Left ventricle myocardium superior (tissue), 1 donor: ENCODE measurements around the gene TMEM164. TPM values are rescaled to one million over a fixed set of nuclear protein-coding genes. Genes with fewer than 3 reads are reported as not detected.

Experiments used
- ATAC-seq: fragments of 200-7000 bp; cut with Tn5 transposase; one replicate; pipeline ENCODE4 v1.9.1; 2020; ENCODE audit warnings: mild to moderate bottlenecking, moderate library complexity
- DNase-seq: peaks from one replicate; pipeline ENCODE4 v3.0.0-alpha.2; 2020
- intact Hi-C: fragments of 100-400 bp; cut with micrococcal nuclease; formaldehyde crosslinking; loops from one replicate; pipeline ENCODE4 v1.11.0; 2022
- total RNA-seq: library from RNA; stranded (reverse); fragmentation: NEBNext Ultra II Directional; extraction: Animal tissue kit (Norgen Biotek cat#: 25700); gene quantifications from one replicate; pipeline ENCODE4 v1.2.1, GENCODE V29; 2021
- donor health status: DM: no; HTN: yes; CAD: no; lungs with severe emphysema.

Gene TMEM164
- total RNA-seq, 1 donor from 2014 or later: 60.4 TPM

GRCh38 chrX:110180176-110180927 lies 177.4 kb downstream of the TMEM164 start:
- DNase-seq (peak; percentile 38), ATAC-seq (peak; percentile 90)
- intact Hi-C loops: no loop called here

- ATAC-seq: no peak
- intact Hi-C loops: no loop called here
Observed at GRCh38 chrX:110180928-110181310, 178.0 kb downstream of the TMEM164 start.

DNA sequence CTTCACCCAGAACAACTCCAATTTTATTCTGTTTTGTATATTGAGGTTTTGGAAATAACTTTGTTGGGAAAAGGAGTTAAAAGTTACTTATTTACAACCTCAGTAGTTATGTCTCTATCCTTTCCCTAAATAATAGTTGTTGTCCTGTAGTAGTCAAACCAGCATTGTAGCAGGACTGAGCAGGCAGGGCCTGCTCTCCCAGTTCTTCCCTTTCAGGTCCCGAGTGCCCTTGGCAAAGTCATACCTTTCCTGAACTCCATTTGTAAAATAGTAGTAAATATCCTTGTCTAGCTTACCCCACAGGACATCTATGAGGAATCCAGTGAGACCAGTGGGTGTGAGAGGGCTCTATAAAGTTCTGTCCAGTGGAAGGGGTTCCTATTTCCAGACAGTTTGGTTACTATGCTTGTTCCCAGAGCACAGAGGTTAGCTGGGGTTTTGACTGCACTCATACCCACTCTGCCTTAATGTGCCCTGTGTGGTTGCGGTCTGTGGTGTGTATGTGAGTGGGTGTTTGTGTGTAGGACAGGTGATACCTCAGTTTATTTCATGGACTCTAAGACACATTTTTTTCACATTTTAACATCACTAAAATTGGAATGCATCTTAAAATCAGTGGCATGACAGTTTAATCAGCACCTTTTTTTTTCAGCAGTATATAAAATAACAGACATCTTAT lies 178.7 kb downstream of the TMEM164 start:
- no peak for DNase-seq
- no peak for ATAC-seq
- intact Hi-C loops: no loop called here

More at GRCh38 chrX:110180928-110181310, 178.0 kb downstream of the TMEM164 start:
- no peak for DNase-seq

DNA sequence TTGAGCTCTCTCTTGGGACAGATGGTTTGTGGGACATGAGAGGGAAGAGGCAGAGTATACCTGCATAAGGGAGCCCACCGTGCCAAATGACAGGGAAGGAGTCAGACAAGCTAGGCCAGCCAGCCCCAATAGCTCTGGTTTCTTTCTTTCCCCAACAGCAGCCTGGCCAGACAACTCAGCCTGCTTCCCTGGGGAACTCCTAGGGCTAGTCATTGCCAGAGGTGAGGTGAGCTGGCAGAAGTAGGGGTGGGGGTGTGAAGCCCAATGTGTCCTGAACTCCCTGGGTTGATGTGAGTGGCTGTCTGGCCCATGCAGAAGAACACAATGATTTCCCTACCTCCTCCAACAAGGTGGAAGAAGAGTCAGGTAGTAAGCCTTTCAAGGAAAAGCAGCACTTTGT lies 179.4 kb downstream of the TMEM164 start:
- DNase-seq: no peak
- intact Hi-C loops: no loop called here
- ATAC-seq: no peak

- no peak for ATAC-seq
Observed at GRCh38 chrX:110182865-110183264, 180.0 kb downstream of the TMEM164 start.

DNA sequence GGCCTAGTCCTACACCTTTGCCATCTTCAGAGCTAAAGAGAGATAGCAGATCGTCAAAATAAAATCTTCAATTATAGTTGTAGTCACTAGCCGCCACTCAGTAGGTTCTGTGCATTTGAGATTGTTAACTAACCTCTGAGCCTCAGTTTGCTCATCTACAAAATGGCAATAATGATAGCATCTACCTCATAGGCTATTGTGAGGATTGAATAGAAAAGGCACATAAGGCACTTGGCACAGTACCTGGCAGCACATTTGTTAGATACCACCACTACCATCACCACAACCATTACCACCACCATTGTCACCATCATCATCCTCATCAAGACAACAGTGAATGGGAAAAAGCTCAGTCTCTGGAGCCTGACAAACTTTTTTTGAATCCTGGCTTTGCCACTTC lies 180.4 kb downstream of the TMEM164 start:
- no peak for ATAC-seq
- intact Hi-C loops: no loop called here

More at GRCh38 chrX:110182865-110183264, 180.0 kb downstream of the TMEM164 start:
- intact Hi-C loops: no loop called here
- no peak for DNase-seq

DNA sequence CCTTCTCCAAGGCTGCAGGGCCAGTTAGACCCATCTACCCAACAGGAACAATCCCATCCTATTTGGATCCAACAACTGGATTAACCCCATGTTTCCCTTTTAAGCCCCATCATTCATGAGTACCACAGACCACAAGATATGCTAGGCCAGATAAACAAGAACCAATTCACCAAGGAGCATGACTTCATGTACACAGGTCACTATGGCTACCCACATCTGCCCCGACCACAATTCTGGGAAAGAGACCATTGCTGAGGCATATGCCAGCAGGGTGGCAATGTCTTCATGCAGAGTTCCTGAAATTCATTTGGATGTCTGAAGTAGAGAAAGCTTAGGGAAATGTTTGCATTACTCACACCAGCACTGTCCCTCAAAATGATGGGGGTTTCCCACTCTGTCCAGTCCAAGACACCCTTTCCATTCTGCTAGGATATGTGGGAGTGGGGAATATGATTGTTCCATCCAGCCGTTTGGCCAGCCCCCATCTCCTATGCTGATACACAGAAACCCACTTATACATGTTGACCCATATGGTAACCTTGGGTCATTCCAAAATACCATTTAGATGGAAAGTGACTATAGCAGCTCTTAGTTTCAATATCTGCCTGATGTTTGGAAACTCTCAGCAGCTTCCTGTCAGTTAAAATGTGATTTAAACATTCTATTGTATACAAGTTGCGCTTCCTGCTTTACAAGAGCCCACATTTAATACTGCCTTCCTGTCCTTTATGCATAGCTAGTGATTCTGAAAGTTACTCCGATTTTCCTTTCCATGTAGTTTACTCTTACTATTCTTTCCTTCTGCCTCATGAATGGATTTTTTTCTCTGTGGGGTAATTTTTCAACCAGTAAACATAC lies 186.0 kb downstream of the TMEM164 start:
- no peak for DNase-seq
- intact Hi-C loops: no loop called here
- no peak for ATAC-seq

More for the DNA sequence above, 180.4 kb downstream of the TMEM164 start:
- no peak for DNase-seq

- DNase-seq: no peak
- intact Hi-C loops: no loop called here
- ATAC-seq: no peak
Observed at GRCh38 chrX:110192516-110192915, 189.6 kb downstream of the TMEM164 start.

- DNase-seq: no peak
- no peak for ATAC-seq
- intact Hi-C loops: no loop called here
Observed at GRCh38 chrX:110194977-110195376, 192.1 kb downstream of the TMEM164 start.

DNA sequence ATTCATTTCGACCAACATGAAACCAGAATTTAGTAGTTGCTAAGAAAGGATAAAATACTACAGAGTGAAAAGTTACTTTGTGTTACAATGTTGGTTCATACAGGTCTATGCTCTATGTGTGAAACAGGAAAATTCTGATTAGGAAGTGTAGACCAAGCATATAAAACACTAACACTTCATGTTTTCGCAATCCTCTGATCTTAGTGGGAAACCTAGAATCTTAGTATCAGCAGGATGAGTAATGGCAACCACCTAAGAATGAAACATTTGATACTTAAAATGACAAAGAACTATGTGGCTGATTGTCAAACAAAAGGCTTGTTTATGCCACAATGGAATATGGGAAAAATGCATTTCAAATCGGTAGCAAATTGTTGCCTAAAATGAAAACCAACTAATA lies 198.9 kb downstream of the TMEM164 start:
- intact Hi-C loops: no loop called here

DNA sequence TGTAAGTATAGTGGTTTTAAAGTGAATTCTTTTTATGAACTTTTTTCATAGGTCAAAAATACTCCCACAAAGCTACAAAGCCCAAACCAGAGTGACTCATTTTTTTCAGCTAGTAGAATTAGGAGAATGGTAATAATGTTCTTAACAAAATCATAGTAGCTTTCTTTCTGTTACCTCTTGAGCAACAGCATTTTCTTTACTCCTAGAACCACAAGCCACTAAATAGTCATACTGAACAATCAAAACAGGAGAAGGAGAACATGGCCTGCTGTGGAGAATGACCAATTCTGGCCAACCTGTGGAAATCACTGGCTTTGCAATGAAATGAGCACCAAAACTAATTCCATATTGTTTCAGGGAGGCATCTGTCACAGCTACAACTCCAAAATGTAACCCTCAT lies 202.1 kb downstream of the TMEM164 start:
- intact Hi-C loops: no loop called here
- no peak for ATAC-seq

More for the DNA sequence above, 198.9 kb downstream of the TMEM164 start:
- ATAC-seq: no peak
- no peak for DNase-seq

DNA sequence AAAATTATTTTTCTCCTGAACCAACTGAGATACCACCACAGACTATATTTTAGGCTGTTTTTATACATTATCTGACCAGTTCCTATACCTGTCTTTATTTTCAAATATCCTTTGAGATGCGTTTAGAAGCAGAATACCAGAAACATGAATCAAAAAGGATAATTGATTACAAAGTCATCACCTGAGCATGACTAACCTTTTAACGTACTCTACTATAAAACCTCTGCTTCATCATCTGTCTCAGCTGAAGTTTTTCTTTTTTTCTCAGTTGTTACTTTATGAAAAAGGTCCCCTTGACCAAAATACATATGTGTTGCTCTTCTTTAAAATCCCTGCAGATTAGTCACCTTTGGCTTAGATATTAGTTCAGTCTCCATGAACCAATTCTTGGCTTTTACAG lies 205.2 kb downstream of the TMEM164 start:
- intact Hi-C loops: no loop called here
- DNase-seq (no peak), ATAC-seq (no peak)

More for the DNA sequence above, 202.1 kb downstream of the TMEM164 start:
- DNase-seq: no peak

- DNase-seq (no peak), ATAC-seq (no peak)
- intact Hi-C loops: no loop called here
Observed at GRCh38 chrX:110210417-110211139, 207.7 kb downstream of the TMEM164 start.

- DNase-seq (no peak), ATAC-seq (no peak)
- intact Hi-C loops: no loop called here
Observed at GRCh38 chrX:110211340-110211739, 208.4 kb downstream of the TMEM164 start.

GRCh38 chrX:110212299-110212698 lies 209.4 kb downstream of the TMEM164 start:
- DNase-seq (no peak), ATAC-seq (no peak)
- intact Hi-C loops: no loop called here

DNA sequence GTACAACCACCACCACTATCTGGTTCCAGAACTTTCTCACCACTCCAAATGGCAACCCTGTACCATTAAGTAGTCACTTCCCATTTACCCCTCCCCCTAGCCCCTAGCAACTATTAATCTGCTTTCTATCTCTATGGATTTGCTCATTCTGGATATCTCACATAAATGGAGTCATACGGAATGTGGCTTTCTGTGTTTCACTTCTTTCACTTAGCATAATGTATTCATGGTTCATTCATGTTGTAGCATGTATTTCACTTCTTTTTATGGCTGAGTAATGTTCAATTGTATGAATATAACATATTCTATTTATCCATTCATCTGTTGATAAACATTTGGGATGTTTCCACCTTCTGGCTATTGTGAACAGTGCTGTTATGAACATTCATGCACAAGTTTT lies 210.3 kb downstream of the TMEM164 start:
- no peak for ATAC-seq
- intact Hi-C loops: no loop called here
- no peak for DNase-seq

DNA sequence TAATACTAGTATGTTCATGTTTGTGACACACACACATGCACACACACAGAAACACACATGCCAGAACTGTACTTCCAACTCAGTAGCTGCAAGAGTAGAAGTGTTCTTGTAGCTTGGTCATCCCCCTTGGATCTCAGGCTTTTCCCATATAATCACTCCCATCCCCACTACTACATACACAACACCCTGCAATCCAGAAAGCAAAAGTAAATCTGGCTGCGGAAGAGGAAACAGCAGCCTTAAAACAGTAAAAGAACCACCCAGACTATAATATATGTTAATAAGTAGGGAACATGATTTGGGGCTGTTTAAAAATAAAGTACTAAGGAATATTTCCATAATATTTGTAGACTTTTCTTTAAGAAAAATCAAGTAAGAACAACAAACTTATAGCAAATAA lies 211.8 kb downstream of the TMEM164 start:
- intact Hi-C loops: no loop called here
- no peak for DNase-seq
- no peak for ATAC-seq

- DNase-seq: no peak
- no peak for ATAC-seq
- intact Hi-C loops: no loop called here
Observed at GRCh38 chrX:110215411-110215810, 212.5 kb downstream of the TMEM164 start.

DNA sequence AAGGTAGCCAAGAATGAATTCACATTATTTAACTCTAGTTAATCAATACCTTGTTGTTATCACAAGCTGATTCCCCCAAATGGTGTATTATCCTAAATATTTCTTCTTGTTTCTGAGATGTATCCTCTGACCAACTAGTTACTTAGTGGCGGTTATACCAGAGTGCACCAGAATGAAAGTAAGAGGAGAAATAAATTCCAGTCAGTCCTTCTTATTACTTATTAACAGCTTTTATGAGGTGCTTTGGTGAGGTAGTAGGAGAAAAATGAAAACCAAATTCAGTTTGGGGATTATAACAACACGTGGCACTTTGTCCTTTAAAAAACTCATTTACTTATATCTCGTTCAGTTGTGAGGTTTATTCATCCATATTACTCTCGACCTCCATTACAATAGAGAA lies 213.1 kb downstream of the TMEM164 start:
- intact Hi-C loops: no loop called here
- DNase-seq (no peak), ATAC-seq (no peak)
